Measurements from ENCODE around the gene ELOVL3.
"Not testable (repeated sequence)": the region's sequence is repeated elsewhere in the genome, so short reads cannot be mapped to it uniquely, and the experiment has no call there.

The ELOVL3 gene, protein sequence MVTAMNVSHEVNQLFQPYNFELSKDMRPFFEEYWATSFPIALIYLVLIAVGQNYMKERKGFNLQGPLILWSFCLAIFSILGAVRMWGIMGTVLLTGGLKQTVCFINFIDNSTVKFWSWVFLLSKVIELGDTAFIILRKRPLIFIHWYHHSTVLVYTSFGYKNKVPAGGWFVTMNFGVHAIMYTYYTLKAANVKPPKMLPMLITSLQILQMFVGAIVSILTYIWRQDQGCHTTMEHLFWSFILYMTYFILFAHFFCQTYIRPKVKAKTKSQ

DNA sequence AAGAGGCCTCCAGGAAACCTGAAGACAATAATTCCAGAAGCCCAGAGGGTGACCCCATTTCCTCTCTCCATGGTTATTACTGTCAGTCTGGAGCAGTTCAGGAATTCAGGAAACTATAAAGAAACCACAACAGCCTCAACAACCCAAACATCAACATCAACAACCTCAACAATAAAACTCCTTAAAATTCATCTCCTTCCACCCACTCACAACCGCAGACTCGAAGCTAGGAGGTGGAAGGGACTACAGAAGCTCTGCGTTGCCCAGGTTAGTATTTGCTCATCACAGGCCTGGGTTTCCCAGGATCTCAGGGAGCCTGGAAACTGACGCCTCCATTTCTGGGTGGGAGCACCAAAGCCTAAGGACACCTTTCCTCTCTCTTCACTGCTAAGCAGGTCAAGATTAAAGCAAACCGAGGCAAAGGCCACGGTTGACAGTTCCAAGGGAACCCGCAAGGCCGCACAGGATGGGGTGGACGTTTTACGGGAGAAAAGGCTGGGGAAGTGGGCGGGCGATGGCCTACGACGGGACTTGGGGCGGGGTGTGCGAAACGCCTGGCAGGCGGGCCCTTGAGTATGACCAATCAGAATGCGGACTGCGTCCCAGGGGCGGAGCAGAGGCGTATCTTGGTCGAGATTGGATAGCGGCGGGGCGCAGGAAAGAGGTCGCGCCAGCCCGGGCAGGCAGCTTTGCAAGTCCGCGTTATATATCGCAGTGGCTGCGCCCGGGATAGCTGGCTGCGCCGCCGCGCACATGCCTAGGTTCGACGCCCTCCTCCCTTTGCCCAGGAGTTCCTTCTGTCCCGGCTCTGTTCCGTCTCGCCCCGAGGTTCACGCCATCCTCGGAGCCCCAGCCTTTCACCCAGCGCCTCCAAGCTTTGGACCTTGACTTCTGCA lies at the start of gene ELOVL3:
Gene ELOVL3, plus strand, starts transcription at position 654 of the 896 bp plus-strand sequence. CDS start 250 bp downstream, outside the sequence.
- DNase-seq: no peak

DNA sequence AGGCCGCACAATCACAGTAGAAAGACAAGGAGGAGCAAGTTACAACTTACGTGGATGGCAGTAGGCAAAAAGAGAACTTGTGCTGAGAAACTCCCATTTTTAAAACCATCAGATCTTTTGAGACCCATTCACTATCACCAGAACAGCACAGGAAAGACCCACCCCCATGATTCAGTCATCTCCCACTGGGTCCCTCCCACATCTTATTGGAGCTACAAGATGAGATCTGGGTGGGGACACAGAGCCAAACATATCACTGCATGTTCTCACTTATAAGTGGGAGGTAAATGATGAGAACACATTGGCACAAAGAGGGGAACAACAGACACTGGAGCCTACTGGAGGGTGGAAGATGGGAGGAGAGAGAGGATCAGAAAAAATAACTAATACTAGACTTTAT lies 41.5 kb upstream of the ELOVL3 start:
- DNase-seq: no peak

GRCh38 chr10:102185272-102185671 lies 40.8 kb upstream of the ELOVL3 start:
- no peak for DNase-seq

DNA sequence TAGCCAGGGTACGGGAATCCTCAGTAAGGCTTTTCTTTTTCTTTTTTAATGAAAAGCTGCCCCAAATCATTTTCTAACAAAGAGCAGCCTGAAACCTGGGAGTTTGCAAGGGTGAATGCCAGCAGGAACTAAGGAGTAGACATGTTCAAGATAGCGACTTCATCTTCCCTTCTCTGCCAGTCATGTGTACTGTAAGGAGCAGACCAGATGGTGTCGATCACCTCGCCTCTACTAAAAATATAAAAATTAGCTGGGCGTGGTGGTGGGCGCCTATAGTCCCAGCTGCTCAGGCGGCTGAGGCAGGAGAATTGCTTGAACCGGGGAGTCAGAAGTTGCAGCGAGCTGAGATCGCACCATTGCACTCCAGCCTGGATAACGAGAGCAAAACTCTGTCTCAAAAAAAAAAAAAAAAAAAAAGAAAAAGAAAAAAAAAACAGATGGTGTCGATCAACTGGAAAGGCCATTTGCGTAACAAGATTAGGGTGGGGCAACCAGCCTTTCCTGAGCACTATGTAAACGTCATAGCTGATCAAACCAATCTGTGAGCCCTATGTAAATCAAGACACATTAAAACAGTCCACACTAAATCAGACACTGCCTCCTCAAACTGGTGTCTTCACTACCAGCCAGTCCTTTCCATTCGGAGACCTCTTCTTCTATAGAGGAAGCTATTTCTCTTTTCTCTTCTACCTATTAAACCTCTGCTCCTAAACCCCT lies 40.1 kb upstream of the ELOVL3 start:
- DNase-seq: no peak

GRCh38 chr10:102188298-102188940 lies 37.7 kb upstream of the ELOVL3 start:
- DNase-seq: no peak

DNA sequence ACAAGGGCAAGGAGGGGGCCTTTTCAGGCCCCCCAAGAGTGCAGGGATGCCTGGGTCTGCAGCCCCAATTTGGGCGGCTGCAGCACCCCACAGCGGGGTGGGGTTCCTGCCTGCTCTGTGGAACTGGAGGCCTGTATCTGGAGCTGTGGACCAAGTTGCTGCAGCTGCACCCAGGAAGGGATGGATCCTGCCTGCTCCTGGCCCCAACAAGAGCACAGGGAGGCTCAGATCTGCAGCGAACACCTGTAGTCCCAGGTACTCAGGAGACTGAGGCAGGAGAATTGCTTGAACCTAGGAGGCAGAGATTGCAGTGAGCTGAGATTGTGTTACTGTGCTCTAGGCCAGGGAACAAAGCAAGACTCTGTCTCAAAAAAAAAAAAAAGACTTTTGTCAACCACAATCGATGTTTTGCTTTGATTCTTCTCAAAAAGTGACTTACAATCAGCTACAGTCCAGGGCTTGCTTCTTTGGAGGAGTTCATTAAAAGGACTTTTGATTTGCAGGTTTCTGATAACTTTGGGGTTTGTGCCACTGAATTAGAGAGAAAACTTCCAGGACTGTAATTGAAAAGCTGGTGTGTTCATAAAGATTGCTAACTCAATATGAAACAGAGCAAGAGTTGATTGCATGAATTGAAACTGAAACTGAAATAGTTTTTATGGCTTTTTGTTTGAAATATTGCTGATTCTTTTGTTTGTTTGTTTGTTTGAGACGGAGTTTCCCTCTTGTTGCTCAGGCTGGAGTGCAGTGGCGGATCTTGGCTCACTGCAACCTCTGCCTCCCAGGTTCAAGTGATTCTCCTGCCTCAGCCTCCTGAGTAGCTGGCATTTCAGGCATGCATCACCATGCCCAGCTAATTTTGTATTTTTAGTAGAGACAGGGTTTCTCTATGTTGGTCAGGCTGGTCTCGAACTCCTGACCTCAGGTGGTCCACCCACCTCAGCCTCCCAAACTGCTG lies 36.9 kb upstream of the ELOVL3 start:
- DNase-seq: not testable (repeated sequence)

DNA sequence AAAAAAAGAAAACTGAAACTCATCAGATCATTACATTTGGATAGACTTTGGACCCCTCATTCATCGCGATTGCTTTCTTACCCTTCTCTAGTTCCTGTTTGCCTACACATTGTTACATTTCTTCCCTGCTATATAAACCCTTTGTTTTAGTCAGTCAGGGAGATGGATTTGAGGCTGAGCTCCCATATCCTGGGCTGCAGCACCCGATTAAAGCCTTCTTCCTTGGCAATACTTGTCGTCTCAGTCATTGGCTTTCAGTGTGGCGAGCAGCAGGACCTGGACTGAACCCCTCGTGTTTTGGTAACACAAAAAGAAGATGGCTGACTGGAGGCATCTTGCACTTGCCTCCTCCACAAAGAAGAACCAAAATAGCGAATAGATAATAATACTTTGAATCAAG lies 34.1 kb upstream of the ELOVL3 start:
- DNase-seq: no peak

DNA sequence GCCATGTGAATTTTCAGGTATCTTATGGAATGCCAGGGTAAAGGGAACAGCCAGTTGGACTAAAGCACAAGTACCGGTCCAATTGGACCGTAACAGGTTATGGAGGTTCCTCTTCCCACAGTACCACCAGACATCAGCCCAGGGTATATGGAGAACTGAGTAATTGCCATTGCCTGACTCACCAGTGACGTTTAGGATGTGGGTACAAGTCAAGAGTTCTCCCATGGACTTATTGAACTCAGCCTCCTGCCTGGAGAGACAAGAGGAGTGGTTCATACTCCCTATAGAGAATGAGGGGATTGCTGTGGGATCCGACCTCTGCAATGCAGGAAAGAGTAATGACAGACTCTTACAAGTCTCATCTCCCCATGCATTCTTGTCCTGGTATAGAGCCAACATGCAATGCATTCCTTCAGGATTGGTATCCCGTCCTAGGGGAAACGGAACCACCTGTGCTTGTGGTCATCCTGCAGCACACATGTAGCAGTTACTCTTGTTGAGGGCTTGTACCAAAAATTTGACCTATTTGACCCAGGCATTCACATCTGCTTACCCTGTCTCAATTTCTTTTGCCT lies 30.7 kb upstream of the ELOVL3 start:
- DNase-seq: no peak

GRCh38 chr10:102196893-102197292 lies 29.2 kb upstream of the ELOVL3 start:
- DNase-seq: no peak

- no peak for DNase-seq
Measured at GRCh38 chr10:102198027-102198426, 28.1 kb upstream of the ELOVL3 start.

DNA sequence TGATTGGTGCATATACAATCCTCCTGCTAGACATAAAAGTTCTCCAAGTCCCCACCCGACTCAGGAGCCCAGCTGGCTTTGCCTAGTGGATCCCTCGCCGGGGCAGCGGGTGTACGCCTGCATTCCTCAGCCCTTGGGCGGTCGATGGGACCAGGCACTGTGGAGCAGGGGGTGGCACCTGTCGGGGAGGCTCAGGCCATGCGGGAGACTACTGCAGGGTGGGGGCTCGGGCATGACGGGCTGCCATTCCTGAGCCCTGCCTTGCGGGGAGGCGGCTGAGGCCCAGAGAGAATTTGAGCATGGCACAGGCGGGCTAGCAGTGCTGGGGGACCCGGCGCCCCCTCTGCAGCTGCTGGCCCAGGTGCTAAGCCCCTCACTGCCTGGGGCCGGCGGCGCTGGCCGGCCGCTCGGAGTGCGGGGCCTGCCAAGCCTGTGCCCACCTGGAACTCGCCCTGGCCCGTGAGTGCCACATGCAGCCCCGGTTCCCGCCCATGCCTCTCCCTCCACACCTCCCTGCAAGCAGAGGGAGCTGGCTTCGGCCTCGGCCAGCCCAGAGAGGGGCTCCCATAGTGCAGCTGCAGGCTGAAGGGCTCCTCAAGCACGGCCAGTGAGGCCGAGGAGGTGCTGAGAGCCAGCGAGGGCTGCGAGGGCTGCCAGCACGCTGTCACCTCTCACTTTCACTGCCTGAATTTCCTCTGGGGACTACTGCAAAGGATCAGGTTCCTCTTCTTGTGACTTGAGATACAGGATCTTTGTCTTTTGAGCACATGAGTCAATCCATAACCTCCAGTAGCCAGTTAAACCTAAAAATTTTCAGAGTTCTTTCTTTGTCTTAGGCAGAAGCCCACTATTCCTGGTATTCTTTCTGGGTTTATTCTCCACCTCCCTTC lies 25.1 kb upstream of the ELOVL3 start:
- no peak for DNase-seq

- DNase-seq: no peak
Measured at GRCh38 chr10:102202386-102202785, 23.7 kb upstream of the ELOVL3 start.

- DNase-seq: peak; percentile 9
Measured at GRCh38 chr10:102208311-102209035, 17.6 kb upstream of the ELOVL3 start.

GRCh38 chr10:102211615-102212299 lies 14.3 kb upstream of the ELOVL3 start:
- no peak for DNase-seq

DNA sequence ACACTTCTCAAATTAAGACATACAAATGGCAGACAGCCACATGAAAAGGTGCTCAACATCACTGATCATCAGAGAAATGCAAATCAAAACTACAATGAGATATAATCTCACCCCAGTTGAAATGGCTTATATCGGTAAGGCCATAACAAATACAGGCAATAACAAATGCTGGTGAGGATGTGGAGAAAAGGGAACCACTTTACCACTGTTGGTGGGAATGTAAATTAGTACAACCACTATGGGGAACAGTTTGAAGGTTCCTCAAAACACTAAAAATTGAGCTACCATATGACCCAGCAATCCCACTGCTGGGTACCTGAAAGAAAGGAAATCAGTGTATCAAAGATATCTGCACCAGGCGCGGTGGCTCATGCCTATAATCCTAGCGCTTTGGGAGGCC lies 12.5 kb upstream of the ELOVL3 start:
- not testable (repeated sequence) for DNase-seq

GRCh38 chr10:102219370-102219769 lies 6.7 kb upstream of the ELOVL3 start:
- no peak for DNase-seq

GRCh38 chr10:102220612-102221011 lies 5.5 kb upstream of the ELOVL3 start:
- DNase-seq: peak; percentile 56

GRCh38 chr10:102222797-102223196 lies 3.3 kb upstream of the ELOVL3 start:
- no peak for DNase-seq

GRCh38 chr10:102226542-102226870 lies 407 bp downstream of the ELOVL3 start:
- DNase-seq: no peak

Data from NCI-H1105 (cell line).